Measurements from ENCODE around the gene ABCA1. TPM values are rescaled to one million over a fixed set of nuclear protein-coding genes. Genes with fewer than 3 reads are reported as not detected.

The ABCA1 gene
- total and polyA plus RNA-seq, 2 of the 13 experiments (the other 11 are each of a cell fraction or from before 2014, with no cell fraction given) = 26.8 to 63.8 TPM

- TF ChIP-seq, protein P1, sequence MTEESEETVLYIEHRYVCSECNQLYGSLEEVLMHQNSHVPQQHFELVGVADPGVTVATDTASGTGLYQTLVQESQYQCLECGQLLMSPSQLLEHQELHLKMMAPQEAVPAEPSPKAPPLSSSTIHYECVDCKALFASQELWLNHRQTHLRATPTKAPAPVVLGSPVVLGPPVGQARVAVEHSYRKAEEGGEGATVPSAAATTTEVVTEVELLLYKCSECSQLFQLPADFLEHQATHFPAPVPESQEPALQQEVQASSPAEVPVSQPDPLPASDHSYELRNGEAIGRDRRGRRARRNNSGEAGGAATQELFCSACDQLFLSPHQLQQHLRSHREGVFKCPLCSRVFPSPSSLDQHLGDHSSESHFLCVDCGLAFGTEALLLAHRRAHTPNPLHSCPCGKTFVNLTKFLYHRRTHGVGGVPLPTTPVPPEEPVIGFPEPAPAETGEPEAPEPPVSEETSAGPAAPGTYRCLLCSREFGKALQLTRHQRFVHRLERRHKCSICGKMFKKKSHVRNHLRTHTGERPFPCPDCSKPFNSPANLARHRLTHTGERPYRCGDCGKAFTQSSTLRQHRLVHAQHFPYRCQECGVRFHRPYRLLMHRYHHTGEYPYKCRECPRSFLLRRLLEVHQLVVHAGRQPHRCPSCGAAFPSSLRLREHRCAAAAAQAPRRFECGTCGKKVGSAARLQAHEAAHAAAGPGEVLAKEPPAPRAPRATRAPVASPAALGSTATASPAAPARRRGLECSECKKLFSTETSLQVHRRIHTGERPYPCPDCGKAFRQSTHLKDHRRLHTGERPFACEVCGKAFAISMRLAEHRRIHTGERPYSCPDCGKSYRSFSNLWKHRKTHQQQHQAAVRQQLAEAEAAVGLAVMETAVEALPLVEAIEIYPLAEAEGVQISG (CRISPR knock-in tag; IDR thresholded peaks at IDR 0.05) = peak; percentile 39; the same call in 1 of the 2 replicates
- TF ChIP-seq SIN3A (IDR thresholded peaks at IDR 0.05; ENCODE audit: borderline replicate concordance, low read depth, low read length) = no peak
- TF ChIP-seq NCOA5 (CRISPR knock-in tag; IDR thresholded peaks at IDR 0.05) = no peak
- no peak for TF ChIP-seq MYNN (CRISPR knock-in tag; IDR thresholded peaks at IDR 0.05; ENCODE audit: low read depth)
- 0 out of 2 replicates have a peak, but pooled peaks have one; percentile 3 for TF ChIP-seq ZMAT3 (CRISPR knock-in tag; conservative IDR thresholded peaks at IDR 0.05)
- TF ChIP-seq ZNF570 (CRISPR knock-in tag; IDR thresholded peaks at IDR 0.05; ENCODE audit: borderline replicate concordance) = no peak
- TF ChIP-seq ZBTB42 (CRISPR knock-in tag; IDR thresholded peaks at IDR 0.05) = peak; percentile 27; the same call in 1 of the 2 replicates
- TF ChIP-seq ZFP36L1 (CRISPR knock-in tag; IDR thresholded peaks at IDR 0.05) = no peak
- no peak for TF ChIP-seq ZNF839 (CRISPR knock-in tag; IDR thresholded peaks at IDR 0.05; ENCODE audit: borderline replicate concordance)
- no peak for TF ChIP-seq ZNF552 (CRISPR knock-in tag; IDR thresholded peaks at IDR 0.05; ENCODE audit: borderline replicate concordance)
- no peak for TF ChIP-seq TBX3 (IDR thresholded peaks at IDR 0.05; ENCODE audit: borderline replicate concordance)
- TF ChIP-seq ZNF121 (CRISPR knock-in tag; IDR thresholded peaks at IDR 0.05) = no peak
- TF ChIP-seq MIER2 (CRISPR knock-in tag; IDR thresholded peaks at IDR 0.05) = no peak
- no peak for TF ChIP-seq RCOR2 (CRISPR knock-in tag; IDR thresholded peaks at IDR 0.05)
- TF ChIP-seq SMAD3 (CRISPR knock-in tag; IDR thresholded peaks at IDR 0.05) = no peak
- TF ChIP-seq GTF2F1 (IDR thresholded peaks at IDR 0.05; ENCODE audit: low read length) = no peak
- TF ChIP-seq ZNF280B (CRISPR knock-in tag; IDR thresholded peaks at IDR 0.05; ENCODE audit: borderline replicate concordance) = no peak
- peak; percentile 7; the same call in 1 of the 2 replicates for TF ChIP-seq TAF1 (CRISPR knock-in tag; IDR thresholded peaks at IDR 0.05)
- TF ChIP-seq TEAD2 (CRISPR knock-in tag; IDR thresholded peaks at IDR 0.05) = no peak
- TF ChIP-seq ZNF235 (CRISPR knock-in tag; IDR thresholded peaks at IDR 0.05; ENCODE audit: borderline replicate concordance) = no peak
- TF ChIP-seq, protein P2, sequence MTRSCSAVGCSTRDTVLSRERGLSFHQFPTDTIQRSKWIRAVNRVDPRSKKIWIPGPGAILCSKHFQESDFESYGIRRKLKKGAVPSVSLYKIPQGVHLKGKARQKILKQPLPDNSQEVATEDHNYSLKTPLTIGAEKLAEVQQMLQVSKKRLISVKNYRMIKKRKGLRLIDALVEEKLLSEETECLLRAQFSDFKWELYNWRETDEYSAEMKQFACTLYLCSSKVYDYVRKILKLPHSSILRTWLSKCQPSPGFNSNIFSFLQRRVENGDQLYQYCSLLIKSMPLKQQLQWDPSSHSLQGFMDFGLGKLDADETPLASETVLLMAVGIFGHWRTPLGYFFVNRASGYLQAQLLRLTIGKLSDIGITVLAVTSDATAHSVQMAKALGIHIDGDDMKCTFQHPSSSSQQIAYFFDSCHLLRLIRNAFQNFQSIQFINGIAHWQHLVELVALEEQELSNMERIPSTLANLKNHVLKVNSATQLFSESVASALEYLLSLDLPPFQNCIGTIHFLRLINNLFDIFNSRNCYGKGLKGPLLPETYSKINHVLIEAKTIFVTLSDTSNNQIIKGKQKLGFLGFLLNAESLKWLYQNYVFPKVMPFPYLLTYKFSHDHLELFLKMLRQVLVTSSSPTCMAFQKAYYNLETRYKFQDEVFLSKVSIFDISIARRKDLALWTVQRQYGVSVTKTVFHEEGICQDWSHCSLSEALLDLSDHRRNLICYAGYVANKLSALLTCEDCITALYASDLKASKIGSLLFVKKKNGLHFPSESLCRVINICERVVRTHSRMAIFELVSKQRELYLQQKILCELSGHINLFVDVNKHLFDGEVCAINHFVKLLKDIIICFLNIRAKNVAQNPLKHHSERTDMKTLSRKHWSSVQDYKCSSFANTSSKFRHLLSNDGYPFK (CRISPR knock-in tag; IDR thresholded peaks at IDR 0.05; ENCODE audit: borderline replicate concordance) = peak; percentile 27; the same call in 1 of the 2 replicates
These were observed 591 bp downstream of the ABCA1 start (continued) for GRCh38 chr9:104927216-104927911.
